T follicular helper cell (primary cell): ENCODE data around the gene EP300.

Experiments used
- DNase-seq: peaks from one replicate; pipeline ENCODE4 v3.0.0-alpha.2; 2020; ENCODE audit warnings: low read depth

Gene EP300

DNA sequence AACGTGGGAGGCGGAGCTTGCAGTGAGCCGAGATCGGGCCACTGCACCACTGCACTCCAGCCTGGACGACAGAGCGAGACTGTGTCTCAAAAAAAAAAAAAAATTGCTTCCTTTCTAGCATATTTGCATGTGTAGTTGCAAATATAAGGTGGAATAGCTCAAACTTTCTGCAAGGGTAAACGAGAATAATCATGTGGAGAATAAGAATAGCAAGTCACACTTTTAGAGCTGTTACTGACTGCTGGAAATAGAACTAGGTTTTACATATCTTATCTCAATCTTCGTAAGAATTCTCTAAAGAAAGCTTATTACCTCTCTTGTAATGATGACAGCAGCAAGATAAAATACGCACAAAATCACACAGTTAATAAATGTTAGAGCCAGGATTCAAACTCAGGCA, 114.3 kb downstream of the EP300 start:
- DNase-seq, result no peak

DNA sequence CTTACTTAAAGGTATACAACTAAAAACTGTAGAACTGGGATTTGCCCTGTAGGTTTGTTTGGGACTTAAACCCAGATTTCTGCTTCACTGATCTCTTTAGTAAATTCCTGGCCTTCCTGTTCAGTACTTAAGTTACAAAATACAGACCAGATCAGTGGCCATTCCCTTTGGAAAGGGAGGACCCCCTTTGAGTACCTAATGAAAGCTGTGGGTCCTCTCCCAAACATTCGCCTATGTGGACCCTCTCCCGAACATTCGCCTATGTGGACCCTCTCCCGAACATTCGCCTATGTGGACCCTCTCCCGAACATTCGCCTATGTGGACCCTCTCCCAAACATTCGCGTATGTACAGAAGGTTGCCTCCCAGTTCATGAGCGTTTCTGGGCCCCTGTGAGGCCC, 123.0 kb downstream of the EP300 start:
- DNase-seq, result no peak

DNA sequence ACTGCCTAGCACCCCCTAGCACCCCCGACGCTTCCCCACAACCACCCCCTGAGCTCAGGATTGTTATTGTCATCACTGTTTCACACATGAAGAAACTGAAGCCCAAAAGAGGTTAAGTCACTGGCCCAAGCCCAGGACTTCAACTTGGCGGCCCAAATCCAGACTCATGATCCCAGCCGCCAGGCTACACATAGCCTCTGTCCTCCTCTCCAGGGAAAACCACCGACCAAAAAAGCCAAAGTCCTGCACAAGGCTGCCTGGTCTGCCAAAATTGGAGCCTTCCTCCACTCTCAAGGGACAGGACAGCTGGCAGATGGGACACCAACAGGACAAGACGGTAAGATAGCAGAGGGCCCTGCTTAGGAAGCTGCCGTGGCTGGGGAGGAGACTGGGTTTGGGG, 123.5 kb downstream of the EP300 start:
- no peak for DNase-seq

DNA sequence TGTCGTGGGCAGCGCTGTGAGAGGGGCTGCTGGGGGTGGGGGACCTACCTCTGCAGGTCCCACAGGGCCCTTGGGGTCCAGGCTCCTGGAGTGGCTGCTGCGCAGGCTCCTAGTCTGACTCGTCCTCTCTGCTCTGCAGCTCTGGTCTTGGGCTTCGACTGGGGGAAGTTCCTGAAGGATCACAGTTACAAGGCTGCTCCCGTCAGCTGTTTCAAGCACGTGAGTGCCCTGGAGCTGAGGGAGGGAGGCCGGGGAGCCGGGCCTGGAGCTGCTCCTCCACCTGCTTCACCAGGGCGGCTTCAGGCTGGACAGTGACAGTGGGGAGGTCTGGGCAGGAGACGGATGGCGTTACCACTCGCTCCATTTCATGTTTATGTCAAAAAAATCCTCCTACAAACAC, 124.6 kb downstream of the EP300 start:
- DNase-seq, result no peak

DNA sequence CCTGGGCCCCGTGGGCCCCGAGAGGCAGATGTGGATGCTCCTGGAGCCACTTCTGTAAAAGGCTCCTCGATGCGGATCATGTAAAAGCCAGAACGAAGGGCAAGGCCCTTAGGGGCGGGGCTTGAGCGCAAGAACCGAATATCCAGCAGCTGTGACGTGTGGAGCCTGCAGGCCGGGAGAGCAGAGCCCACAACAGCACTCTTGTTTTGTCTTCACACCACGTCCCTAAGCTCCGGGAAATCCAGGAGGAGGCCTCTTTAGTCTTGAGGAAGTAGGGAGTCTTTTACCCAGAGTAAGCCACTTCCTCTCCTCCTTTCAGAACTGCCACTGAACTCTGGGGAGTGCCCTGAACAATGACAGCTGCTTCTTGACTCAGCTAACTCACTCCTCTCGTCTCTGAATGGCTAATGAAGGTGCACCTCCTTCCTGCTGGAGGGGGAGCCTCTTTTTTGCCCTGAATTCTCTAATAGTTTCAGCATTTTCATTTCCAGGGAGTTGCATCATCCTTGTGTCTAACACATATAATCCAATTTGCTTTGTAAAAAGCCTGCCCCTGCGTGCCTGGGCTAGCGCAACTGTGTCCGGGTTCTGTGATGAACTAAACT, 125.3 kb downstream of the EP300 start:
- DNase-seq, result no peak

DNA sequence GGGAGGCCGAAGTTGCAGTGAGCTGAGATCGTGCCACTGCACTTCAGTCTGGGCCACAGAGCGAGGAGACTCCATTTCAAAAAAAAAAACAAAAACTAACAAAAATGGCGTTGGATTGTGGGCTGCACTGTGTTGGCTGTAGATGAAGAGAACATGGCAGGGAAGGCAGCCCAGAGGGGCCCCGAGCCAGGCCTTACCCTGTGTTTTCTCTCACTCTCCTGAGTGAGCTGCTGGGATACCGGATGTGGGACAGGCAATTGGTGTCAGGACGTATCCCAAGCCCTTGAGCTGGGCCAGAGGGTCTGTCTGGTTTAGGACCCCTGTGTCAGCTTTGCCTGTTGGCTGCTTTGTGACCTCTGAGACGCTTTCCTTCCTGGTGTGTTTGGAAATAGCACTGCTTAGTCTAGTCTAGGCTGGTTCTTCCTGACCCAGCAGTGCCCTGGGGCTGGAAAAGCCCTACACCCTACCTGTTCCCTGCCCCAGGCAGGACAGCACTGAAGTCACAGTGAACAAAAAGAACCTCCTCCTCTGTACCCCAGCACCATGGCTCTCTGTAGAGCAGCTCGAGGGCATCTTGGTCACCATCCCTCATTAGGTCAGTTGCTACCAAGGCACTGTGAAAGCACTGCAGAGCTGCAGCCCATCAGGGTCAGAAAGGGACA, 130.6 kb downstream of the EP300 start:
- DNase-seq, result no peak

DNA sequence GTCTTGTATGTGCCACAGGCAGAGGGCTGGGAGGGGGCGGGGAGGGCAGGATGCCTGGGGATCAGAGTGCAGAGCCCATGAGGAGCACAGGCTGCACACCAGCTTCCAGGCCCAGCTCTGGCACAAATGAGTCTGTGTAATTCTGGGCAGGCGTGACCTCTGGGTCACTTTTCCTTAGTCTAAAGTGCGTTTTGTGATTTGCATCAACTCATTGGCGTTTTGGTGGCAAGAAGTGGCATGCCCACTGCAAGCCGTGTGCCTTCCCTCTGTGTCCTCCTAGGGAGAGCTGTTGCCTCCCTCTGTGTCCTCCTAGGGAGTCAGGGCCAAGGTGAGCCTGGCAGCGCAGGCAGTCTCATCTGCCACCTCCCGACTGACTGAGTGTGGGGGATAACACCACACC, 131.1 kb downstream of the EP300 start:
- DNase-seq, result no peak

DNA sequence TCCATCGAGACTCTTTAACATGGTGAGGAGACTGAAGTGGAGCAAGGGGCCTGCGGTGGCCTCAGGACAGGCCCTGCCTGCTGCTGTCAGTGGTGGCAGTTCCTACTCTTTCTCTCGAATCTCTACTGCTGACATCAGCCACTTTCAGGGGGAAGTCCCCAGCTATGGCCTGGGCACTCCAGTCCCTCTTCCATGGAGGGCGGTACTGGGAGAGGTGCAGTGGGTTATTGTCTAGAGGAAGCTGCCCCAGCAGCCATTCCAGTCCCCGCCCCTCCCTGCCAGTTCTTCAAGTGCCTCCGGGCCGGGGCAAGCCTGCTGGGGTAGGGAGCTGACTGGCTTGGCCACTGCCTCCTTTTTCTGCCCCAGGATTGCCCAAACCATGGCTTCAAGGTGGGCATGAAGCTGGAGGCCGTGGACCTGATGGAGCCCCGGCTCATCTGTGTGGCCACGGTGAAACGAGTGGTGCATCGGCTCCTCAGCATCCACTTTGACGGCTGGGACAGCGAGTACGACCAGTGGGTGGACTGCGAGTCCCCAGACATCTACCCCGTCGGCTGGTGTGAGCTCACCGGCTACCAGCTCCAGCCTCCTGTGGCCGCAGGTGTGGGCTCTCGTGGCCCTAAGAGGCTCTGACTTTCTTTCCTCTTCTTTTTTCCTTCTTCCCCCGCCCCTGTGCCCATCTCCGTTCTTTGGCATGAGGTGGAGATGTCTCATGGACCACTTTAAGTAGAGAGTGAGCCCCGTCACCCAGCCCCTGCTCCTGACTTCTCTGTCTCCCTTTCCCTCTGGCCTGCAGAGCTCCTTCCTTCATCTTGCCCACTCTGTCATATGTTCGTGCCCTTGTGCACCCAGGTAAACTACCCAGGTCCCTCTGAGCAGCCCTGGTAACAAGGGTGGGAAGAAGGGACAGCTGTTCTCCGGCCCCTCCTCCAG, 134.6 kb downstream of the EP300 start:
- DNase-seq, result no peak

DNA sequence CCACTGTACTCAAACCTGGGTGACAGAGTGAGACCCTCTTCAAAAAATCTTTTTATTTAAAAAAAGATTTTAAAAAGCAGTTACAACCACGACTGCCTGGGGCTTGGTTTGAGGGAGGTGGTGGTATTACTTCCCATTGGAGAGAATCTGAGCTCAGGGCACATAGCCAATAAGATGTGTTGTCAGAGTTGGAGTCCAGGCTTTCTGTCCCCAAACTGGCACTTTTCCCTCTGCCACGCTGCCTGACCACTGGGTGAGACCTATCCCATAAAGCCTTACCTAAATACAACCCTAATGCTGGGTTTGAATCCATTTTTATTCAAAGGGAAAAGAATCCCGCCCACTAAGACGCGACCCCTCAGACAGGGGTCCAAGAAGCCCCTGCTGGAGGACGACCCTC, 136.8 kb downstream of the EP300 start:
- DNase-seq, result no peak
